GM18519 (cell line): ENCODE data around the gene OR5B3.
A peak's percentile ranks its signal among the peaks of the same experiment; 100 is the strongest.
"Not testable (repeated sequence)": the region's sequence is repeated elsewhere in the genome, so short reads cannot be mapped to it uniquely, and the experiment has no call there.

Experiments
- ATAC-seq: cut with Tn5 transposase; IDR thresholded peaks from one replicate; pipeline ENCODE4 v1.9.1; 2021; ENCODE audit warnings: mild to moderate bottlenecking, moderate library complexity; ENCODE audit not compliant: unreplicated experiment, low FRiP score

Gene OR5B3

DNA sequence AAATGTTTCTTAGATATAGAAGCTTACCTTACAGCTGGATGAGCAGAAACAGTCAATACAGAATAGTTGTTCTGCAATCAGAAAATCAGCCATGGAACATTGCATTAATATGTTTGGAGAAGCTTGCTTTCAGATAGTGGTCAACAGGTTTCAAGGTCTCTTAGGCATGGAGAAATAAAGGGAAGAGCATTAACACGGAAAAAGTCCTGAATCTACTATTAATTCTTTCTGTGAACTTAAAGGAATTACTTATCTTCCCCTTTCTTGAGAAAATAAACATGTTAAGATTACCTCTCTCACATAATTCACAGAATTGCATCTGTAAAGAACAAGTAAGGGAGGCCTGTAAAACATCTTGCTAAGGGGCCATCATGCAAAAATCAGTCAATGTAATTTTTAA lies at the start of gene OR5B3:
Gene OR5B3, minus strand, starts transcription at position 101 of the 400 bp plus-strand sequence. CDS start 3,465 bp downstream, outside the sequence.
- ATAC-seq: no peak

DNA sequence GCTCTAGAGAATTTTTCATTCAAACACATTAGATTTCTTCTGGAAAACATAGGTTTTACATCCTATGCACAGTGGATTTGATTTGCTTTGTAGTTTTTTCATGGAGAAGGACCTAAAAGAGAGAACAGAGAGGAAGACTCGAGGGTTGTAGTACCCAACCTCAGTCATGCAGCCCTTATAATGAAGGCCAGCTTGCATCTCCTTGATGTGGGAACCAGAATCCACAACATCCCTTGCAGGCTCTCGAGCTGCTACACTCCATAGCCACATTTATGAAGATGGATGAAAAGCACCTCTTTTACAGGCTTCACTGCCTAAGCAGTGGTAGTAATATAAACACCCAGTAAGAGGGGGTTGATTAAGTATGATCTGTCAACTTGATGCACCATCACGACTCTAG lies 44.9 kb upstream of the OR5B3 start:
- ATAC-seq: no peak

DNA sequence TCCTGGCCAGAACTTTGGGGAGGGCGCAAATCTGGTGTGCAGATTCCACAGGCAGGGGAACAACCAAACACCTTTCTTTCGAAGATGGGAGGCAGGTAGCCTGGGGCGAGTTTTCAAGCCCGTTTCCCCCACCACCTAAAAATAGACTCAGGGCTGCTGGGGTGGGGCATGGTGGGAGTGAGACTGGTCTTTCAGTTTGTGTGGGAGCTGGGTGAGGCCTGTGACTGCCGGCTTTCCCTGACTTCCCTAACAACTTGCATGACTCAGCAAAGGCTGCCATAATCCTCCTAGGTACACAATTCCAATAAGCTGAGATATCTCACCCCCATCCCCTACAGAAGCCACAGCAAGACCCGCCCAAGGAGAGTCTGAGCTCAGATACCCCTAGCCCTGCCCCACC lies 39.6 kb upstream of the OR5B3 start:
- no peak for ATAC-seq

DNA sequence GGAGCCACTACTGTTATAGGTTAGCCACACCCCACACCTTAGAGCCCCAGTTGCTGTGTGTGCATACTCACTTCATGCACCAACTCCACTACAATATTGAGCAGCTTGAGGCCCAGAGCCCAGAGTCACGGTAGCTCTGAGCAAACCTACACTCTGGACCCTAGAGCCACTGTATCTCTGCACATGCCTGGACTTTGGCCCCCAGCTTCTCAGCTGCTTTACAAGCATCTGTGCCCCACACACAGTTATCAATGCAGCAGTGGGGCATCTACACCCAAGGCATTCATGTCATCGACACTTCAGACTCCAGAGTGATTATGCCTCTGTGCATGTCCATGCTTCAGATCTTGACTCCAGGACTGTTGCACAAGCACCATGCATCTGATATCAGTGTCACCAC lies 37.6 kb upstream of the OR5B3 start:
- ATAC-seq: no peak

DNA sequence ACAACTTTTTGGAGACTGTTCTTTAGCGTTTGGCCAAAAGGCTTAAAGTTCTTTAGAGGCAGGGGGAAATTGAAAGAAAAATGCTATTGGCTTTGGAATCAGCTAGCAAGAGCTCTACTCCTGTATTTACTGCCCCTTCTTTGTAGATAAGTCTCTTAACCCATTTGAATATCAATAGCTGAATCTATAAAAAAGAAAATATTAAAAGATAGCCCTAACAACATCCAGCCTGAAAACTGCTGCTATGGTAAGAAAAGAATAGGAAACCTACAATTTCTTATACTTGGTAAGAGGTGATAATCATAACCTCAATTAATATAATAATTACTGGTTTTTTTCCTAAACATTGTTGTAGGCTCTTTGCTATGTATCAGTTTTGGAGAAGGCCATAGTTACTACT lies 35.5 kb upstream of the OR5B3 start, which contains the start of gene OR5B12:
Gene OR5B12, minus strand, starts transcription at position 101 of the 400 bp plus-strand sequence. CDS start 2,085 bp downstream, outside the sequence.
- ATAC-seq: no peak

DNA sequence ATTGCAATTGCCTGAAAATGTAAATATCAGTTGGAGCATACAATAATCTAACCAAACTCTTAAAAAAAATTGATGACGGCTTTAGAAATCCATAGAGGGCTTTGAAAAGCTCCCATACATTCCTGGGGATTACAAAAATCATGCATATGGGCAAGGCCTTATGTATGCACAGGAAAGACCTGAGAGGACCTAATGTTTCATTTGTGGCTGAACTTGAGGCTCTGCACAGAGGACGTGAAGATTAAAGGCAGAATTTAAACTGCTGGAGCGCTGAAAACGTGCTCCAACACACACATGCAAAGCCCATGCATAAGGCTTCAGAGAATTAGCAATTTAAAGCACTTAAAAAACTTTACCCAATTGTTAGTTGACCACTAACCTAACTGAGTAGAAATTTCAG lies 31.8 kb upstream of the OR5B3 start:
- ATAC-seq: no peak

DNA sequence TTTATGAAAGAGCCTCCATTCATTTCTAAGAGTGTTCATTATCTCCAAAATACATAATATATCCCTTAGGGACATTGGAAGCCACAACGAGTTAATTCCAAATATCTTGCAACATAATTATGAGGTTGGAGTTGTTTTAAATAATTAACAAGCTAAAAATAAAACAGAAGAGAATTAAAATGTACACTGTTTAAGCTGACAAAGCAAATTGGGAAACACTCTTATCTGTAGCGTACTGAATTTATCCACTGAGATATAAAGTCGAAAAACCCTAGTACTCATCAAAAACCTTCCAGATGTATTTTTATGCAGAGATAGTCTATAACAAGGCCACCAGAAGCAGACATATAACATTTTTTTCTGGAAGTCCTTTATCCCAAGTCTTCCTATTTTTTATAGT lies 27.5 kb upstream of the OR5B3 start:
- no peak for ATAC-seq

DNA sequence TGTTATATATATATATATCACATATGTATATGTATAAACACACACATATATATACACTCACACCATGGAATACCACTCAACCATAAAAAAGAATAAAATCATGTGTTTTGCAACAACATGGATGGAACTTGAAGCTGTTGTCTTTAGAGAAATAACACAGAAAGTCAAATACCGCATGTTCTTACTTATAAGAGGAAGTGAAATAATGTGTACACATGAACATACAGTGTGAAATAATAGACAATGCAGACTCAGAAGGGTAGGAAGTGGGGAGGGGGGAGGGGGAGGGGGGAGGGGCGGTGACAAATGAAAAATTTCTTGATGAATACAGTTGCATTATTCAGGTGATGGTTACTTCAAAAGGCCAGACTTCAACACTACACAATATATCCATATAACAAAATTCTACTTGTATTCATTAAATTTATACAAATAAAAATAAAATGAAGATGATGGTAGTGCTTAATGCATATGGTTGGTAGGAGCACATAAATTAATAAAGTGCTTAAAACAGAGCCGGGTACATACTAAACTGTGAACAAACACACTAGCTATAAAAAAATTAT lies 27.0 kb upstream of the OR5B3 start:
- ATAC-seq: peak; percentile 87

DNA sequence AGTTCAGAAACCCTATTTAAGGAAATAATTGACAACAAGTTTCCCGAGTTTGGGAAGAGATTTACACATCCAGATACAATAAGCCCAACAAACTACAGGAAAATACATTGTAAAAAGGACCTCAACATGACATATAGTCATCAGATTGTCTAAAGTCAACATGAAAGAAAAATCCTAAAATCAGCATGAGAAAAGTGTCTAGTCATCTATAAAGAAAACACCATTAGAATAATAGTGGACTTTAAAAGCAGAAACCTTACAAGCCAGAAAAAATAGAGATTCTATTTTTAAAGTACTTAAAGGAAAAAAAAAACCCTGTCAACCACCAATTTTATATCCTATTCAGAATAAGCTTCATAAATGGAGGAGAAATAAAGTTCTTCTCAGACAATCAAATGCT lies 22.6 kb upstream of the OR5B3 start:
- ATAC-seq: no peak

DNA sequence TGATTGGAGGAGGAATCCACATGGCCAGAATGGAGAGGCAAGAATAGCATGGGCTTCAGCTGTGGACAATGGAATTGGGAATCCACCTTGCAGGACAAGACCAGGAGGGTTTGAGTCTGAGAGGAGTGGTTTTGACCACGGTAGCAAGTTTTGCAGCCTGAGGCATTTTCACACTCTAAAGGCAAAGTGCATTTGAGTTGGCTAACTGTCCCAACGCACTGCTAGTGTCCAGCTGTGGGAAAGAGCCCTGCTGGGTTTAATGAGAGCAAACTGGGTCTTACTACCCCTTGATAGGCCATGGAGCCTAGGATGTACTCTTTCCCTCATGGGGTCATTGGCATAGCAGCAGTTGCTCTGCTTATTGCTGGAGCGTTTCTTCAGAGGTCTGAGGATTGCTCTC lies 21.3 kb upstream of the OR5B3 start, which contains the start of gene OR5B2:
Gene OR5B2, minus strand, starts transcription at position 101 of the 400 bp plus-strand sequence. CDS start 4,860 bp downstream, outside the sequence.
- no peak for ATAC-seq

DNA sequence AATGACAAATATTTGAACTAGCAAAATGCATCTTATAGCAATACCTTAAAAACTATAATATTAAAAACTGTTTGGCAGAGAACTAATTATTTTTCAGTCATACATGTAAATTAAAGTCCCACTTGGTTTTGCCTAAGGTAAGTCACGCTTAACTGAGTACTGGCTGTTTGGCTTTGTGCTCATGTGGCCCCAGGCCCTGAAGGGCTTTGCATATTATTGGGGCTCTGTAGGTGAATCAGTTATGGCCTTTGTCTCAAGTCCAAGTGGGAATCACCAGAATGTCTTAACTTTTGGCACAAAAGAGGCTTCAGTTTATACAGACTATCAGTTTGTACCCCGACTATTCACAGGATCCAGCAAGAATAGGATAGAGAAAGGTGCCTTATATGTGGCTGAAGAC lies 7.1 kb downstream of the OR5B3 start:
- ATAC-seq: not testable (repeated sequence)

DNA sequence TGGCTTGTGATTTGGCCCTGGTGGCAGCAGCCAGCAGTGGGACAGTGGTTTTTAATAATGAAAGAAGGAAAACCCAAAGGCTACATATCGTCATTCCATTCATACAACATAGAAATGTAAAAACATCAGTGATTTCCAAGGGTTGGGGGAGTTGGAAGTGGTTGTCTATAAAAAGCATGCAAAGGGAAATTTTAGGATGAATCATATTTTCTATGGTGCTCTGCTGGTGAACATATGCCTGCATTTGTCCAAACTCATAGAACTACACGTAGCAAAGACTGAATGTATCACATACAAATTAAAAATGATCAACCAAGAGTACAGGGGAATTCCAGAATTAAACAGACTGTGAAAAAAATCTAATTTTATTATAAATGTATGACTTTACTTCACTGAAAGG lies 11.1 kb downstream of the OR5B3 start:
- ATAC-seq: no peak

DNA sequence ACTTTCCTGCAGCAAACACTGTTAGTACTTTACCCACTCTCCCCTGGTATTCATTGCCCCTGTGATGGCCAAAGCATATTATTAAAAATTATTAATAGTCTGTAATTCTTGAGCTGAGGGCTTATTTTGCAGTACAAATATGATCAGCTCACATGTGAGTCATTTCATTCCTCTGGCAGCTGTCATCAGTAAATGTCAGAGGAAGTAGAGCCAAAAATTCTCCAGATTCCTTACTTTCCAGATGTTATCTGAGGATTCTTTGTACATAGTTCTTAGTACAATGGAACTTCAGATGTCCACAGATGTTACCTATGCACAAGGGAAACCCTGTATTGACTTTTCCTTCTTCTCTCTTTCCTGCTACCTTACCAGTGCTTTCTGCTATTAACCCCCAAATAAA lies 12.5 kb downstream of the OR5B3 start:
- no peak for ATAC-seq

DNA sequence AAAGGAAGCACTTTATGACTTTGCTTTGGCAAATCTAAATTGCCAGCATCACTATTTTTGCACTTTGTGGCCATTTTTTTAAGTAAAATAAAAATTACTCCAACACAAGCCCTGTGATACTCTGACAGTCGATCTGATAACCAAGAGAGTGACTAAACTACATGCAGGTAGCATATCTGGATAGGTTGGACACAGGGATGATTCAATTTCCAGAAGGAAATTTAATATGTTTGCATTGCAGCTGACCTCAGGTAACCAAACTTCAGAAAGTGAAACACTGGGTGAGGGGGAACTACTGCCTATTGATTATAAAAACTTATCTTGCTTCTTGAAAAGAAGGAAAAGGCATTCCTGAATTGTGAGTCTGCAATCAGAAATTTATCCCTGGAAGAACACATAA lies 13.9 kb downstream of the OR5B3 start:
- no peak for ATAC-seq

DNA sequence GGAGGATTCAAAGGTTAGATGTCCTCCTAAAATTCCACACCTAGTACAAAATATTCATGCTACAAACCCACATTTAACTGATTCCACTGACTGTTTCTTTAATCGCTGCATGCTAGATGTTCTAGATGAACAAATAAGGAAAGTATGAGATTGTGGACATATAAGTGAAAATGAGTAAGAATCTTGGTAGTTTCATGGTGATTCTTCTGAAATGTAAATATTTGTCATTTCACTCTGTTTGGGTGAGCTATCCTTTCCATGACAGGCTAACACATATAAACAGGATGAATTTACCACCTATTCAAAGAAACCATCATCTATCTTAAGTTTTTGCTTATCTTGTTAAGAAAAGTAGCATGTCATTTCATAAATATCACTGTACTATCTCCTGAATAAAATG lies 14.8 kb downstream of the OR5B3 start:
- ATAC-seq: no peak

DNA sequence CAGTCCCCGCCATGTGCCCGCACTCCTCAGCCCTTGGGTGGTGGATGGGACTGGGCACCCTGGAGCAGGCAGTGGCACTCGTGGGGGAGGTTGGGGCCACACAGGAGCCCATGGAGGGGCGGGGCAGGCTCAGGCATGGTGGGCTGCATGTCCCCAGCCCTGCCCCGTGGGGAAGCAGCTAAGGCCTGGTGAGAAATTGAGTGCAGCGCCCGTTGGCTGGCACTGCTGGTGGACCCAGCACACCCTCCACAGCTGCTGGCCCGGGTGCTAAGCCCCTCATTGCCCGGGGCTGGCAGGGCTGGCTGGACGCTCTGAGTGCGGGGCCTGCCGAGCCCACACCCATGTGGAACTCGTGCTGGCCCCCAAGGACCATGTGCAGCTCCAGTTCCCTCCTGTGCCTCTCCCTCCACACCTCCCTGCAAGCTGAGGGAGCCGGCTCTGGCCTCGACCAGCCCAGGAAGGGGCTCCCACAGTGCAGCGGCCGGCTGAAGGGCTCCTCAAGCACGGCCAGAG lies 16.1 kb downstream of the OR5B3 start:
- no peak for ATAC-seq

DNA sequence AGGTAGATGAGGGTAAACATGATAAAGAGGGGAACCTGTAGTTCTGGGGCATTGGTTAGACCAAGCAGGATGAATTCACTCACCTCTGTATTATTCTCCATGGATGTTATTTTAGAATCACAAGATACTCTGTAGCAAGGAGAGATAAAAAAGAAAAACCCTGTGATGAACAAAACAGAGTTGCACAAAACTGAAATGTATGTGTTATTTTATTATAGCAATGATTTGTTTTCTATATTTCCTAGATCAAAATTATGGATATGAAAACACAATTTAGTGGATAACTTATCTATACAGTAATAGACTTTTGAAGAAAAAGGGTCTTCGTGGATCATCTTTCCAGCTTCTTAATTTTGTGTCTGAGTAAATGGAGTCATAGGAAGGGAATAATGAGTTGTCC lies 47.7 kb downstream of the OR5B3 start, which contains the start of gene OR5B17:
Gene OR5B17, minus strand, starts transcription at position 101 of the 400 bp plus-strand sequence. Its CDS starts 0 bp downstream, at position 101.
- no peak for ATAC-seq

DNA sequence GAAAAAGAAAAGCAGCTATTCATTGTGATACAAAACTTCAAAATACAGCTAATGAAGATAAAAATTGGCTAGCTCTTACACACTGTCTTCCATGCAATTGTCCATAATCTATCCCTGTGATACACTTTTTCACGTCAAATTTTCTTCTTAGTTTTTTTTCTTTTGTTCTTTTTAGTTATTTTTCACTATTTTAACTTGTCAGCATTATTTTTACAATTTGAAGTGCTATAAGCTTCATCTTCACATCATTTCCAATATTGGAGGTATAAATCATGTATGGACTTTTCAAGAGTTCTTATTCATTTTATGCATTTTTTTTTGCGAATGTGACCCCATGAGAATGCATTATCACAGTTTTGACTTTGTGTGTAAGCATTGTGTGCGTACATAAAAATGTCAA lies 51.9 kb downstream of the OR5B3 start:
- ATAC-seq: no peak
